ENCODE measurements around the gene OTUD3.

GRCh38 chr1:19879661-19880060 lies 2.5 kb upstream of the OTUD3 start:
- TF ChIP-seq, protein P1, sequence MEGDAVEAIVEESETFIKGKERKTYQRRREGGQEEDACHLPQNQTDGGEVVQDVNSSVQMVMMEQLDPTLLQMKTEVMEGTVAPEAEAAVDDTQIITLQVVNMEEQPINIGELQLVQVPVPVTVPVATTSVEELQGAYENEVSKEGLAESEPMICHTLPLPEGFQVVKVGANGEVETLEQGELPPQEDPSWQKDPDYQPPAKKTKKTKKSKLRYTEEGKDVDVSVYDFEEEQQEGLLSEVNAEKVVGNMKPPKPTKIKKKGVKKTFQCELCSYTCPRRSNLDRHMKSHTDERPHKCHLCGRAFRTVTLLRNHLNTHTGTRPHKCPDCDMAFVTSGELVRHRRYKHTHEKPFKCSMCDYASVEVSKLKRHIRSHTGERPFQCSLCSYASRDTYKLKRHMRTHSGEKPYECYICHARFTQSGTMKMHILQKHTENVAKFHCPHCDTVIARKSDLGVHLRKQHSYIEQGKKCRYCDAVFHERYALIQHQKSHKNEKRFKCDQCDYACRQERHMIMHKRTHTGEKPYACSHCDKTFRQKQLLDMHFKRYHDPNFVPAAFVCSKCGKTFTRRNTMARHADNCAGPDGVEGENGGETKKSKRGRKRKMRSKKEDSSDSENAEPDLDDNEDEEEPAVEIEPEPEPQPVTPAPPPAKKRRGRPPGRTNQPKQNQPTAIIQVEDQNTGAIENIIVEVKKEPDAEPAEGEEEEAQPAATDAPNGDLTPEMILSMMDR (conservative IDR thresholded peaks at IDR 0.05), result no peak
- no peak for TF ChIP-seq EZH2 (IDR thresholded peaks at IDR 0.05; ENCODE audit: low read depth)

Measured in PC-9 (cell line).